GM12878 (cell line): ENCODE measurements around the gene RPS6KC1. TPM values are rescaled to one million over a fixed set of nuclear protein-coding genes. Genes with fewer than 3 reads are reported as not detected.

ENCODE experiments used
- ATAC-seq: fragments of 200-7000 bp; cut with Tn5 transposase; 3 replicates; pipeline ENCODE4 v1.9.1; 2020; ENCODE audit warnings: mild to moderate bottlenecking, moderate library complexity
- BruUV-seq: library from RNA; stranded (reverse); fragments of 400-500 nt; replicated peaks from 2 replicates; lab custom pipeline; 2021; lab: Mats Ljungman, UMichigan
- CTCF ChIA-PET: fragments of 300-600 bp; sonication (Branson Sonifier 250); formaldehyde crosslinking; extraction: SDS; loops from one replicate; lab custom pipeline; 2021; ENCODE audit warnings: inconsistent platforms; lab: Yijun Ruan, JAX
- POLR2A ChIA-PET: fragments of 350-600 bp; formaldehyde crosslinking; extraction: SDS; loops from one replicate; lab custom pipeline; 2021; ENCODE audit warnings: inconsistent platforms; lab: Charles Lee
- RAD21 ChIA-PET: fragments of 300-600 bp; sonication (Branson Sonifier 250); formaldehyde crosslinking; loops from one replicate; lab custom pipeline; 2023; ENCODE audit warnings: antibody characterized with exemption; ENCODE audit not compliant: unreplicated experiment; lab: Charles Lee
- SMC1A ChIA-PET: fragments of 300-600 bp; sonication (Branson Sonifier 250); formaldehyde crosslinking; loops from one replicate; lab custom pipeline; 2023; ENCODE audit not compliant: unreplicated experiment, uncharacterized antibody; lab: Charles Lee
- DNase-seq: peaks from one replicate; pipeline ENCODE4 v3.0.0-alpha.2; 2011; ENCODE audit warnings: low read depth, low spot score
- FAIRE-seq: peaks from 3 replicates; lab custom pipeline; 2011; peaks lifted over from hg19 to GRCh38; lab: Jason Lieb, UNC
- H2AFZ ChIP-seq: 2 replicates; pipeline ENCODE4 v1.6.0; 2011; ENCODE audit warnings: low read depth, low read length, control low read depth; ENCODE audit not compliant: control insufficient read depth
- H3K27ac ChIP-seq: 2 replicates; pipeline ENCODE4 v1.5.1; 2011; ENCODE audit warnings: control low read depth; ENCODE audit not compliant: control insufficient read depth, insufficient read depth
- H3K27me3 ChIP-seq, 2 experiments: replicated peaks in 1 of 2; 2 replicates each; pipeline versions ENCODE4 v1.6.0 to v1.6.1; 2011; ENCODE audit warnings: low read length in 1 of 2; ENCODE audit not compliant: control insufficient read depth in 2 of 2, insufficient read depth in 2 of 2
- H3K36me3 ChIP-seq, 2 experiments: 2 replicates each; pipeline ENCODE4 v1.5.1; 2011; ENCODE audit warnings: low read length in 1 of 2; ENCODE audit not compliant: control insufficient read depth in 2 of 2, insufficient read depth in 2 of 2
- H3K4me1 ChIP-seq: 2 replicates; pipeline ENCODE4 v1.6.1; 2011; ENCODE audit warnings: mild to moderate bottlenecking, low read length, moderate library complexity, mixed read lengths; ENCODE audit not compliant: control insufficient read depth, insufficient read depth
- H3K4me2 ChIP-seq: 2 replicates; pipeline ENCODE4 v1.6.0; 2011; ENCODE audit warnings: control low read depth; ENCODE audit not compliant: control insufficient read depth, insufficient read depth
- H3K4me3 ChIP-seq: fragments of 200-600 bp; sonication (generic); 2 replicates; pipeline ENCODE4 v1.5.1; 2016
- H3K79me2 ChIP-seq: 2 replicates; pipeline ENCODE4 v1.6.0; 2011; ENCODE audit warnings: low read length; ENCODE audit not compliant: control insufficient read depth, insufficient read depth
- H3K9ac ChIP-seq: 2 replicates; pipeline ENCODE4 v1.8.0; 2011; ENCODE audit warnings: low read length, control low read depth, mixed read lengths; ENCODE audit not compliant: control insufficient read depth, insufficient read depth
- H3K9me3 ChIP-seq: replicated peaks from 3 replicates; pipeline ENCODE4 v1.5.1; 2011; ENCODE audit warnings: mild to moderate bottlenecking, low read length; ENCODE audit not compliant: control insufficient read depth, insufficient read depth
- H4K20me1 ChIP-seq: 2 replicates; pipeline ENCODE4 v1.6.0; 2011; ENCODE audit not compliant: control insufficient read depth, insufficient read depth
- BCL11A ChIP-seq: IDR thresholded peaks from 2 replicates; pipeline ENCODE4 v1.6.1; 2011; ENCODE audit warnings: low read depth, low read length
- BHLHE40 ChIP-seq, 2 experiments: fragments of 450-650 bp in 1 of 2; IDR thresholded peaks; 2 replicates each; pipeline ENCODE4 v1.6.1; 2011 to 2017; ENCODE audit warnings: low read depth in 2 of 2, borderline replicate concordance in 1 of 2, improper control_type of control experiment in 1 of 2, low read length in 1 of 2, mild to moderate bottlenecking in 1 of 2
- BMI1 ChIP-seq: fragments of 450-650 bp; IDR thresholded peaks from 2 replicates; pipeline ENCODE4 v1.6.1; 2016; ENCODE audit warnings: mild to moderate bottlenecking, moderate library complexity, borderline replicate concordance
- CBX5 ChIP-seq: sonication (generic); IDR thresholded peaks from 2 replicates; pipeline ENCODE4 v1.6.1; 2016; ENCODE audit warnings: low read depth, moderate library complexity, mild to moderate bottlenecking, inconsistent platforms
- EP300 ChIP-seq, 2 experiments: fragments of 150-350 bp in 1 of 2; IDR thresholded peaks; 2 replicates each; pipeline ENCODE4 v1.6.1; 2011 to 2012; ENCODE audit warnings: low read depth in 2 of 2, low read length in 2 of 2, borderline replicate concordance in 1 of 2, improper control_type of control experiment in 1 of 2, inconsistent platforms in 1 of 2; ENCODE audit not compliant: control insufficient read depth in 1 of 2
- FOXK2 ChIP-seq: fragments of 450-650 bp; IDR thresholded peaks from 2 replicates; pipeline ENCODE4 v1.6.1; 2017; ENCODE audit warnings: mild to moderate bottlenecking, moderate library complexity
- FOXM1 ChIP-seq: IDR thresholded peaks from 2 replicates; pipeline ENCODE4 v1.6.1; 2012; ENCODE audit warnings: low read depth, mild to moderate bottlenecking, inconsistent platforms, low read length, moderate library complexity
- IKZF1 ChIP-seq: fragments of 450-650 bp; conservative IDR thresholded peaks from 2 replicates; pipeline ENCODE4 v1.6.1; 2017; ENCODE audit warnings: antibody characterized with exemption, mild to moderate bottlenecking
- MXI1 ChIP-seq: fragments of 150-350 bp; IDR thresholded peaks from 2 replicates; pipeline ENCODE4 v1.6.1; 2011; ENCODE audit warnings: low read depth, mild to moderate bottlenecking, inconsistent platforms, low read length, improper control_type of control experiment
- RAD51 ChIP-seq: fragments of 450-650 bp; IDR thresholded peaks from 2 replicates; pipeline ENCODE4 v1.6.1; 2016; ENCODE audit warnings: moderate library complexity, mild to moderate bottlenecking, inconsistent platforms
- STAT3 ChIP-seq: IDR thresholded peaks from 2 replicates; pipeline ENCODE4 v1.6.1; 2011; ENCODE audit warnings: low read depth, low read length, improper control_type of control experiment
- WGBS: methylation state at CpG from one replicate; pipeline ENCODE4 v1.1.6; 2016; ENCODE audit warnings: low lambda C conversion rate; ENCODE audit not compliant: insufficient replicate concordance, insufficient coverage; ENCODE audit errors: missing lambda C conversion rate; 5-methylcytosine and 5-hydroxymethylcytosine counted together
- in situ Hi-C: fragments of 300-500 bp; cut with MboI; formaldehyde crosslinking; loops from 9 replicates; pipeline ENCODE4 v1.14.3; 2018; ENCODE audit warnings: mixed read lengths
- intact Hi-C: fragments of 100-400 bp; cut with micrococcal nuclease; formaldehyde crosslinking; loops from one replicate; pipeline ENCODE4 v1.14.2; 2022; ENCODE audit not compliant: unreplicated experiment
- polyA plus RNA-seq, 11 experiments: library from polyadenylated mRNA; depleted of rRNA in 4 of 11; unstranded in 6 of 11; stranded (reverse) in 5 of 11; fragments of >200 nt; fragmentation: Nextera tagmentation in 4 of 11; fragmentation: Illumina TruSeq in 1 of 11; extraction: Ambion mirVana in 4 of 11; extraction: Trizol in 1 of 11; gene quantifications; 1 replicate in 1 of 11; 2 replicates in 10 of 11; pipeline versions ENCODE4 v1.2.1 to v1.2.3, GENCODE V29; 2011 to 2016; ENCODE audit warnings: inconsistent platforms in 2 of 11, missing spikeins in 2 of 11, low read depth in 1 of 11
- total RNA-seq, 4 experiments: library from RNA; depleted of rRNA in 3 of 4; stranded (reverse); fragments of >200 nt in 3 of 4; fragmentation: Illumina TruSeq in 1 of 4; extraction: Trizol in 1 of 4; gene quantifications; 2 replicates each; pipeline versions ENCODE4 v1.2.1 to v1.2.3, GENCODE V29; 2013 to 2021
- TF ChIP-seq, protein P1 (sequence below), 3 experiments: IDR thresholded peaks in 2 of 3; conservative IDR thresholded peaks in 1 of 3; 2 replicates each; pipeline ENCODE4 v1.5.1; 2011; ENCODE audit warnings: low read depth in 3 of 3, low read length in 3 of 3, mild to moderate bottlenecking in 3 of 3, control low read depth in 2 of 3, moderate library complexity in 2 of 3, inconsistent platforms in 1 of 3, mixed read lengths in 1 of 3; ENCODE audit not compliant: control insufficient read depth in 2 of 3, insufficient read depth in 1 of 3; ENCODE audit errors: extremely low read depth in 1 of 3
- TF ChIP-seq, protein P2 (sequence below): fragments of 150-350 bp; IDR thresholded peaks from 2 replicates; pipeline ENCODE4 v1.6.1; 2014; ENCODE audit warnings: mild to moderate bottlenecking, low read depth, low read length
- TF ChIP-seq, protein P3 (sequence below): fragments of 450-650 bp; conservative IDR thresholded peaks from 2 replicates; pipeline ENCODE4 v1.6.1; 2017; ENCODE audit warnings: mild to moderate bottlenecking, moderate library complexity
- TF ChIP-seq, protein P4 (sequence below): fragments of 150-350 bp; IDR thresholded peaks from 2 replicates; pipeline ENCODE4 v1.6.1; 2016; ENCODE audit warnings: low read depth, low read length

The RPS6KC1 gene
- total and polyA plus RNA-seq, 10 of the 15 experiments (the other 5 are each of a cell fraction or from before 2014, with no cell fraction given): 2.9 to 17.3 (median 12.2) TPM

DNA sequence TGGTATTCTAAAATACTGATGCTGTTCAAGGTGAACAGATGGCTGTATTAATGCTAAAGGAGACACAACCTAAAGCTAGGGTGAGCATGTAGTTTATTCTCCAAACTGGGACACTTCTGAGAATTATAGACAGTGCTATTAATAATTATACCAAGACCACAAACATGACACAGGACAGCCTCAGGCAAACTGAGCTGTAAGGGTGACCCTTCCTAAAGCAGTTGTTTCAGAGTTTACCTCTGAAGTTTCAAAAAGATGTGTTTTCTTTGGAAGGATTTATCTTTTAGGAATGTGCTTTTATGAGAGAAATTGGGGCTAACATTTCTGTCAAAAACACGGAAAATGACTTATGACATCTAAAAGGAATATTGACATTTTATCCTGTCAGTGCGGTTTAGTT, 68.8 kb downstream of the RPS6KC1 start:
- WGBS: 73% methylated on average over 2 of the region's 2 CpGs
- POLR2A ChIA-PET: no interaction called here
- TF ChIP-seq RAD51: no peak
- no peak for TF ChIP-seq FOXM1
- no peak for TF ChIP-seq IKZF1
- no peak for TF ChIP-seq STAT3
- TF ChIP-seq, protein P1, sequence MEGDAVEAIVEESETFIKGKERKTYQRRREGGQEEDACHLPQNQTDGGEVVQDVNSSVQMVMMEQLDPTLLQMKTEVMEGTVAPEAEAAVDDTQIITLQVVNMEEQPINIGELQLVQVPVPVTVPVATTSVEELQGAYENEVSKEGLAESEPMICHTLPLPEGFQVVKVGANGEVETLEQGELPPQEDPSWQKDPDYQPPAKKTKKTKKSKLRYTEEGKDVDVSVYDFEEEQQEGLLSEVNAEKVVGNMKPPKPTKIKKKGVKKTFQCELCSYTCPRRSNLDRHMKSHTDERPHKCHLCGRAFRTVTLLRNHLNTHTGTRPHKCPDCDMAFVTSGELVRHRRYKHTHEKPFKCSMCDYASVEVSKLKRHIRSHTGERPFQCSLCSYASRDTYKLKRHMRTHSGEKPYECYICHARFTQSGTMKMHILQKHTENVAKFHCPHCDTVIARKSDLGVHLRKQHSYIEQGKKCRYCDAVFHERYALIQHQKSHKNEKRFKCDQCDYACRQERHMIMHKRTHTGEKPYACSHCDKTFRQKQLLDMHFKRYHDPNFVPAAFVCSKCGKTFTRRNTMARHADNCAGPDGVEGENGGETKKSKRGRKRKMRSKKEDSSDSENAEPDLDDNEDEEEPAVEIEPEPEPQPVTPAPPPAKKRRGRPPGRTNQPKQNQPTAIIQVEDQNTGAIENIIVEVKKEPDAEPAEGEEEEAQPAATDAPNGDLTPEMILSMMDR (IDR thresholded peaks at IDR 0.05 in 2 of 3, conservative IDR thresholded peaks at IDR 0.05 in 1 of 3; ENCODE audit: control insufficient read depth in 2 of 3, extremely low read depth in 1 of 3, insufficient read depth in 1 of 3, low read depth in 3 of 3, low read length in 3 of 3): no peak
- TF ChIP-seq, protein P2, sequence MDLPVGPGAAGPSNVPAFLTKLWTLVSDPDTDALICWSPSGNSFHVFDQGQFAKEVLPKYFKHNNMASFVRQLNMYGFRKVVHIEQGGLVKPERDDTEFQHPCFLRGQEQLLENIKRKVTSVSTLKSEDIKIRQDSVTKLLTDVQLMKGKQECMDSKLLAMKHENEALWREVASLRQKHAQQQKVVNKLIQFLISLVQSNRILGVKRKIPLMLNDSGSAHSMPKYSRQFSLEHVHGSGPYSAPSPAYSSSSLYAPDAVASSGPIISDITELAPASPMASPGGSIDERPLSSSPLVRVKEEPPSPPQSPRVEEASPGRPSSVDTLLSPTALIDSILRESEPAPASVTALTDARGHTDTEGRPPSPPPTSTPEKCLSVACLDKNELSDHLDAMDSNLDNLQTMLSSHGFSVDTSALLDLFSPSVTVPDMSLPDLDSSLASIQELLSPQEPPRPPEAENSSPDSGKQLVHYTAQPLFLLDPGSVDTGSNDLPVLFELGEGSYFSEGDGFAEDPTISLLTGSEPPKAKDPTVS: no peak
- no peak for TF ChIP-seq FOXK2
- TF ChIP-seq BHLHE40 (IDR thresholded peaks at IDR 0.05; ENCODE audit: borderline replicate concordance in 1 of 2, low read depth in 2 of 2, low read length in 1 of 2): no peak
- no peak for TF ChIP-seq MXI1
- no peak for TF ChIP-seq BMI1
- no peak for TF ChIP-seq EP300 (IDR thresholded peaks at IDR 0.05; ENCODE audit: borderline replicate concordance in 1 of 2, control insufficient read depth in 1 of 2, low read depth in 2 of 2, low read length in 2 of 2)
- TF ChIP-seq, protein P3, sequence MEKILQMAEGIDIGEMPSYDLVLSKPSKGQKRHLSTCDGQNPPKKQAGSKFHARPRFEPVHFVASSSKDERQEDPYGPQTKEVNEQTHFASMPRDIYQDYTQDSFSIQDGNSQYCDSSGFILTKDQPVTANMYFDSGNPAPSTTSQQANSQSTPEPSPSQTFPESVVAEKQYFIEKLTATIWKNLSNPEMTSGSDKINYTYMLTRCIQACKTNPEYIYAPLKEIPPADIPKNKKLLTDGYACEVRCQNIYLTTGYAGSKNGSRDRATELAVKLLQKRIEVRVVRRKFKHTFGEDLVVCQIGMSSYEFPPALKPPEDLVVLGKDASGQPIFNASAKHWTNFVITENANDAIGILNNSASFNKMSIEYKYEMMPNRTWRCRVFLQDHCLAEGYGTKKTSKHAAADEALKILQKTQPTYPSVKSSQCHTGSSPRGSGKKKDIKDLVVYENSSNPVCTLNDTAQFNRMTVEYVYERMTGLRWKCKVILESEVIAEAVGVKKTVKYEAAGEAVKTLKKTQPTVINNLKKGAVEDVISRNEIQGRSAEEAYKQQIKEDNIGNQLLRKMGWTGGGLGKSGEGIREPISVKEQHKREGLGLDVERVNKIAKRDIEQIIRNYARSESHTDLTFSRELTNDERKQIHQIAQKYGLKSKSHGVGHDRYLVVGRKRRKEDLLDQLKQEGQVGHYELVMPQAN: no peak
- no peak for TF ChIP-seq BCL11A
- no peak for TF ChIP-seq CBX5
- TF ChIP-seq, protein P4, sequence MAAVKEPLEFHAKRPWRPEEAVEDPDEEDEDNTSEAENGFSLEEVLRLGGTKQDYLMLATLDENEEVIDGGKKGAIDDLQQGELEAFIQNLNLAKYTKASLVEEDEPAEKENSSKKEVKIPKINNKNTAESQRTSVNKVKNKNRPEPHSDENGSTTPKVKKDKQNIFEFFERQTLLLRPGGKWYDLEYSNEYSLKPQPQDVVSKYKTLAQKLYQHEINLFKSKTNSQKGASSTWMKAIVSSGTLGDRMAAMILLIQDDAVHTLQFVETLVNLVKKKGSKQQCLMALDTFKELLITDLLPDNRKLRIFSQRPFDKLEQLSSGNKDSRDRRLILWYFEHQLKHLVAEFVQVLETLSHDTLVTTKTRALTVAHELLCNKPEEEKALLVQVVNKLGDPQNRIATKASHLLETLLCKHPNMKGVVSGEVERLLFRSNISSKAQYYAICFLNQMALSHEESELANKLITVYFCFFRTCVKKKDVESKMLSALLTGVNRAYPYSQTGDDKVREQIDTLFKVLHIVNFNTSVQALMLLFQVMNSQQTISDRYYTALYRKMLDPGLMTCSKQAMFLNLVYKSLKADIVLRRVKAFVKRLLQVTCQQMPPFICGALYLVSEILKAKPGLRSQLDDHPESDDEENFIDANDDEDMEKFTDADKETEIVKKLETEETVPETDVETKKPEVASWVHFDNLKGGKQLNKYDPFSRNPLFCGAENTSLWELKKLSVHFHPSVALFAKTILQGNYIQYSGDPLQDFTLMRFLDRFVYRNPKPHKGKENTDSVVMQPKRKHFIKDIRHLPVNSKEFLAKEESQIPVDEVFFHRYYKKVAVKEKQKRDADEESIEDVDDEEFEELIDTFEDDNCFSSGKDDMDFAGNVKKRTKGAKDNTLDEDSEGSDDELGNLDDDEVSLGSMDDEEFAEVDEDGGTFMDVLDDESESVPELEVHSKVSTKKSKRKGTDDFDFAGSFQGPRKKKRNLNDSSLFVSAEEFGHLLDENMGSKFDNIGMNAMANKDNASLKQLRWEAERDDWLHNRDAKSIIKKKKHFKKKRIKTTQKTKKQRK: no peak

More for the DNA sequence above, 68.8 kb downstream of the RPS6KC1 start:
- H3K27ac ChIP-seq: no peak overlapping the region
- no peaks in the 10 kb centered on the region for H3K79me2 ChIP-seq
- H3K27me3 ChIP-seq: no peaks in the 10 kb centered on the region
- FAIRE-seq (no peak), ATAC-seq (no peak), DNase-seq (no peak)
- H2AFZ ChIP-seq: no peak overlapping the region
- intact Hi-C loops (loop anchor here (5.0 kb wide), 1 partner anchor 253 kb away; no protein-coding TSS in a partner anchor), in situ Hi-C loops (loop anchor here (10.0 kb wide), 1 partner anchor 1005 kb away; no protein-coding TSS in a partner anchor)
- ChIA-PET SMC1A (interaction anchor here (1.0 to 1.5 kb wide), 3 partner anchors 9 to 25 kb away, joined by 3 to 4 read pairs (median 3); no protein-coding TSS in a partner anchor), CTCF (interaction anchor here (0.9 to 2.2 kb wide), 7 partner anchors 8 to 1004 kb away, joined by 3 to 14 read pairs (median 4); no protein-coding TSS in a partner anchor), RAD21 (interaction anchor here (0.7 to 1.5 kb wide), 3 partner anchors 8 to 539 kb away, joined by 3 read pairs; no protein-coding TSS in a partner anchor)
- H4K20me1 ChIP-seq: no peaks in the 10 kb centered on the region
- no peak overlapping the region for H3K9ac ChIP-seq
- no peaks in the 10 kb centered on the region for H3K4me1 ChIP-seq
- no peak overlapping the region for H3K4me3 ChIP-seq
- H3K4me2 ChIP-seq: no peak overlapping the region
- no peaks in the 10 kb centered on the region for H3K9me3 ChIP-seq
- BruUV-seq: no TSS peak
- no peaks in the 10 kb centered on the region; a peak in 1 of 4 replicates for H3K36me3 ChIP-seq
